Aorta (tissue), 5 donors: ENCODE data around the gene VARS2. TPM values are rescaled to one million over a fixed set of nuclear protein-coding genes. Genes with fewer than 3 reads are reported as not detected.
"Not testable (repeated sequence)": the region's sequence is repeated elsewhere in the genome, so short reads cannot be mapped to it uniquely, and the experiment has no call there.

Experiments used
- ATAC-seq: fragments of 200-7000 bp; cut with Tn5 transposase; one replicate; pipeline ENCODE4 v1.9.1; 2022; ENCODE audit warnings: moderate library complexity; ENCODE audit not compliant: low FRiP score
- DNase-seq, 2 donors: peaks; one replicate each; pipeline ENCODE4 v3.0.0-alpha.2; 2020
- H3K27ac ChIP-seq, 2 donors: one replicate each; pipeline ENCODE4 v1.5.1; 2013; ENCODE audit warnings: low read length in 2 of 2, mild to moderate bottlenecking in 2 of 2, moderate library complexity in 2 of 2, control low read depth in 1 of 2, inconsistent platforms in 1 of 2, low read depth in 1 of 2
- H3K27me3 ChIP-seq, 2 donors: one replicate each; pipeline ENCODE4 v1.6.1; 2013; ENCODE audit warnings: control low read depth in 1 of 2, low read length in 1 of 2, mild to moderate bottlenecking in 1 of 2, moderate library complexity in 1 of 2; ENCODE audit not compliant: insufficient read depth in 2 of 2, control insufficient read depth in 1 of 2
- H3K36me3 ChIP-seq, 2 donors: one replicate each; pipeline ENCODE4 v1.6.1; 2013; ENCODE audit warnings: control low read depth in 1 of 2, low read length in 1 of 2, mild to moderate bottlenecking in 1 of 2; ENCODE audit not compliant: insufficient read depth in 2 of 2, control insufficient read depth in 1 of 2
- H3K4me1 ChIP-seq, 2 donors: one replicate each; pipeline ENCODE4 v1.6.1; 2013; ENCODE audit warnings: low read length in 2 of 2, control low read depth in 1 of 2, mild to moderate bottlenecking in 1 of 2, moderate library complexity in 1 of 2; ENCODE audit not compliant: insufficient read depth in 2 of 2, control insufficient read depth in 1 of 2
- H3K4me3 ChIP-seq, 2 donors: one replicate each; pipeline ENCODE4 v1.5.1; 2013; ENCODE audit warnings: low read length in 2 of 2, control low read depth in 1 of 2, mild to moderate bottlenecking in 1 of 2
- H3K9me3 ChIP-seq: one replicate; pipeline ENCODE4 v1.6.1; 2013; ENCODE audit warnings: mild to moderate bottlenecking, low read length; ENCODE audit not compliant: control insufficient read depth
- WGBS, 2 donors: extraction: QIAGEN DNeasy Blood & Tissue Kit; methylation state at CpG; one replicate each; pipeline ENCODE4 v1.1.7; 2013; 5-methylcytosine and 5-hydroxymethylcytosine counted together
- intact Hi-C, 2 donors: fragments of 100-400 bp; cut with DNase I; formaldehyde crosslinking; loops; one replicate each; pipeline versions ENCODE4 v1.14.2 to v1.15.0; 2022
- polyA plus RNA-seq, 2 donors: library from polyadenylated mRNA; stranded (reverse); fragments of 200-250 nt; gene quantifications; one replicate each; pipeline ENCODE4 v1.2.3, GENCODE V29; 2013
- total RNA-seq, 2 donors: library from RNA; stranded (reverse); fragmentation: NEBNext Ultra II Directional; extraction: Animal tissue kit (Norgen Biotek cat#: 25700); gene quantifications; one replicate each; pipeline ENCODE4 v1.2.1, GENCODE V29; 2021
- donor health status: healthy with polysubstance abuse.
- donor health status: Bipolar disorder and iron deficiency.
- donor health status: DM: no; HTN: no; CAD: no.
- donor health status: DM: no; HTN: no; CAD: no.
- donor health status: DM: yes; HTN: yes; CAD: no.

Gene VARS2
- total and polyA plus RNA-seq, 4 donors, result 9.6 to 65.7 (median 17.5) TPM

- intact Hi-C loops, result no loop called here
- no peak for ATAC-seq
- Histone ChIP-seq H3K27ac (no peak overlapping the region), H3K4me3 (no peak overlapping the region), H3K4me1 (no peaks in the 10 kb centered on the region), H3K9me3 (no peaks in the 10 kb centered on the region), H3K36me3 (peaks cover 0 to 4% of the 10 kb centered on the region in 2 donors), H3K27me3 (no peaks in the 10 kb centered on the region)
- 93% methylated on average over 3 of the region's 3 CpGs for WGBS, 2 donors
- no peak for DNase-seq
Measured at GRCh38 chr6:30894935-30895334, 19.1 kb upstream of the VARS2 start.

- WGBS, 2 donors, result 88 to 90% methylated on average over 10 of the region's 10 CpGs
- H3K4me1 ChIP-seq, result no peaks in the 10 kb centered on the region
- intact Hi-C loops, result no loop called here
Measured at GRCh38 chr6:30895343-30895742, 18.7 kb upstream of the VARS2 start.

DNA sequence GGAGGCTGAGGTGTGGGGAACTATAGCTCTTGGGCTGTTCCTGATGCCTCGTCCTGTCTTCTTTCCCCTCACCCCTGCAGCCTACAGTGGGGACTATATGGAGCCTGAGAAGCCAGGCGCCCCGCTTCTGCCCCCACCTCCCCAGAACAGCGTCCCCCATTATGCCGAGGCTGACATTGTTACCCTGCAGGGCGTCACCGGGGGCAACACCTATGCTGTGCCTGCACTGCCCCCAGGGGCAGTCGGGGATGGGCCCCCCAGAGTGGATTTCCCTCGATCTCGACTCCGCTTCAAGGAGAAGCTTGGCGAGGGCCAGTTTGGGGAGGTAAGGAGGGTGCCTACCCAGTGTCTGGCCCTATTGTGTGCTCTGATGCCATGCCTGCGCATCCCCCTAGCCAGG lies 17.5 kb upstream of the VARS2 start:
- H3K4me3 ChIP-seq, result no peak overlapping the region
- H3K4me1 ChIP-seq, result no peaks in the 10 kb centered on the region
- H3K27ac ChIP-seq, result no peak overlapping the region
- intact Hi-C loops, result no loop called here
- no peaks in the 10 kb centered on the region for H3K27me3 ChIP-seq
- H3K9me3 ChIP-seq, result no peaks in the 10 kb centered on the region
- ATAC-seq (no peak), DNase-seq (no peak)
- H3K36me3 ChIP-seq, result peaks cover 0 to 4% of the 10 kb centered on the region in 2 donors
- 87 to 96% methylated on average over 13 of the region's 13 CpGs for WGBS, 2 donors

More at GRCh38 chr6:30895343-30895742, 18.7 kb upstream of the VARS2 start:
- no peak for ATAC-seq
- no peaks in the 10 kb centered on the region for H3K27me3 ChIP-seq
- H3K27ac ChIP-seq, result no peak overlapping the region
- no peaks in the 10 kb centered on the region for H3K9me3 ChIP-seq
- H3K4me3 ChIP-seq, result no peak overlapping the region
- peak in 1 of 2 donors; percentile 48 for DNase-seq
- peaks cover 0 to 4% of the 10 kb centered on the region in 2 donors for H3K36me3 ChIP-seq

DNA sequence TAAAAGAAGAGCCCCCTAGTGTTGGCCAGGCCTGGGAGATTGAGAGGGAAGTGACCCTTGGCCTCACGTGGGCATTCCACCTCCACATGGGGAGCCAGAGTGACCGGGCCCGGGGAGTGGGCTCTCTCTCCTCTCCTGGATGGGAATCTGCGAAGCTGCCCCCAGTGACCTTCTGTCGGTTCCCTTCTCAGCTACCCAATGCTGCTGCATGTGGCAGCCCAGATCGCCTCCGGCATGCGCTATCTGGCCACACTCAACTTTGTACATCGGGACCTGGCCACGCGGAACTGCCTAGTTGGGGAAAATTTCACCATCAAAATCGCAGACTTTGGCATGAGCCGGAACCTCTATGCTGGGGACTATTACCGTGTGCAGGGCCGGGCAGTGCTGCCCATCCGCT lies 16.2 kb upstream of the VARS2 start:
- no peaks in the 10 kb centered on the region for H3K27me3 ChIP-seq
- no peak for ATAC-seq
- intact Hi-C loops, result no loop called here
- H3K27ac ChIP-seq, result no peak overlapping the region
- H3K4me3 ChIP-seq, result no peak overlapping the region
- 88 to 89% methylated on average over 16 of the region's 16 CpGs for WGBS, 2 donors
- H3K36me3 ChIP-seq, result peaks cover 0 to 4% of the 10 kb centered on the region in 2 donors
- H3K9me3 ChIP-seq, result no peaks in the 10 kb centered on the region
- H3K4me1 ChIP-seq, result no peaks in the 10 kb centered on the region
- DNase-seq, result no peak

DNA sequence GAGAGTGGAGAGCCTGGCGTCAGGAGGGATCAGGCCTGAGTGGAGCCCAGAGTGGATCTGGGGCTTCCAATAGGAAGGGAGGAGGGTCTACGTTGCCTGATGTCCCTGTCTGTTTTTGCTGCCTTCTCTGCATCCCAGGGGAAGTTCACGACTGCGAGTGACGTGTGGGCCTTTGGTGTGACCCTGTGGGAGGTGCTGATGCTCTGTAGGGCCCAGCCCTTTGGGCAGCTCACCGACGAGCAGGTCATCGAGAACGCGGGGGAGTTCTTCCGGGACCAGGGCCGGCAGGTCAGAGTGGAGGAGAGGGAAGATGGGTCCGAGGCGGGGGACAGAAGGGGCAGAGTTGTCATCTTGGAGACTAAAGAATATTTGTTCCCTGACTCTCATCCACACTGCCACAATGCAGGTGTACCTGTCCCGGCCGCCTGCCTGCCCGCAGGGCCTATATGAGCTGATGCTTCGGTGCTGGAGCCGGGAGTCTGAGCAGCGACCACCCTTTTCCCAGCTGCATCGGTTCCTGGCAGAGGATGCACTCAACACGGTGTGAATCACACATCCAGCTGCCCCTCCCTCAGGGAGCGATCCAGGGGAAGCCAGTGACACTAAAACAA lies 15.2 kb upstream of the VARS2 start:
- 82 to 83% methylated on average over 23 of the region's 23 CpGs for WGBS, 2 donors
- Histone ChIP-seq H3K4me1 (no peaks in the 10 kb centered on the region), H3K27me3 (no peaks in the 10 kb centered on the region), H3K4me3 (no peak overlapping the region), H3K36me3 (peaks cover 0 to 4% of the 10 kb centered on the region in 2 donors), H3K9me3 (no peaks in the 10 kb centered on the region), H3K27ac (no peak overlapping the region)
- no peak for ATAC-seq
- intact Hi-C loops, result no loop called here
- DNase-seq, result no peak

DNA sequence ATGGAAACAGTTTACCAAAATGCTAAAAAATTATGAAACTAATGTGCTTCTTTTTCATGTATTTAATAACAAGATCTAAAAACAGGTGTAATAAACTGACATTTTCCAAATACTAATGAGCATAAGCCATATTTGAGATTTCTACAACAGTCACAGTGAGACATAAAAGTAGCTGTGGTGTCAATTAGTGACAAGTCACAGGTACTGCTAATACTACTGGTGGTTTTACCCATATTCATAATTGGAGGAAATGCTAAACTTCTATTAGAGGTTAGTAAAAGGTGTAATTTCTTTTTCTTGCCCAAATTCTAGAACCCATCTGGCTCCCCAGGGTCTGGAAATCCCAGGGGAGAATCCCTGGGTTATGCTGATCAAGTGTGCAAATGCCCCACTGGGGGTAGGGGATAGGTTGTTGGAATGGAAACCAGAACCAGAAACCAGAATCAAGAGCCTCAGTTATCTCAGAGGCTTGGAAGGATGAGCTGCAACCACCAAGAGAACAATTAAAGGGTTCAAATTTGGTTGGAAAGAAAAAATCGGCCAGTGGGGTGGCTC lies 13.1 kb upstream of the VARS2 start:
- Histone ChIP-seq H3K4me1 (no peaks in the 10 kb centered on the region), H3K27me3 (no peaks in the 10 kb centered on the region), H3K27ac (no peak overlapping the region), H3K4me3 (no peak overlapping the region), H3K36me3 (no peaks in the 10 kb centered on the region), H3K9me3 (no peaks in the 10 kb centered on the region)
- ATAC-seq (no peak), DNase-seq (no peak)
- WGBS, 2 donors, result 63 to 86% methylated on average over 1 of the region's 1 CpG
- intact Hi-C loops, result no loop called here

- ATAC-seq (no peak), DNase-seq (peak in 1 of 2 donors; percentile 6)
- no peaks in the 10 kb centered on the region for H3K9me3 ChIP-seq
- no peaks in the 10 kb centered on the region for H3K36me3 ChIP-seq
- H3K27ac ChIP-seq, result no peak overlapping the region
- intact Hi-C loops, result no loop called here
- H3K4me1 ChIP-seq, result no peaks in the 10 kb centered on the region
- H3K4me3 ChIP-seq, result no peak overlapping the region
- H3K27me3 ChIP-seq, result no peaks in the 10 kb centered on the region
Measured at GRCh38 chr6:30901436-30901835, 12.6 kb upstream of the VARS2 start.

- 69 to 72% methylated on average over 9 of the region's 9 CpGs for WGBS, 2 donors
- DNase-seq, H3K9me3 ChIP-seq, ATAC-seq, intact Hi-C loops, H3K4me3 ChIP-seq, H3K27me3 ChIP-seq, H3K36me3 ChIP-seq, H3K27ac ChIP-seq, H3K4me1 ChIP-seq: not testable (repeated sequence)
Measured at GRCh38 chr6:30902196-30902595, 11.8 kb upstream of the VARS2 start.

DNA sequence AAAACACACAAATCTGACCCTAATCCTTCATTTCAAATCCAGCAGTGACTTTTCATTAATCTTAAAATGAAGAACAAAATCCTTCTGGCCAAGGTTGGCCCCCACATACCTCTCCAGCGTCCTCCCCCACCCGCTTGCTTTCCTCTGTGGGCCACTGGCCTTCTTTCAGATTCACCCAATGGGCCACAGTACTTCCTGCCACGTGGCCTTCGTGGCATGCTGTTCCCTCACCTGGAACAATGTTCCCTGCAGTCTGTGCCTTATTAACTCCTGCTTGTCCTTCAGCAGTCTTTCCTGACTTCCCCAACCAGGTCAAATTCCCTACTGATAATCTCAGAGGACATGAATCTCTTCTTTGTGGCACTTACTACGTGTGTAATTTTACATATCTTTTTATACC lies 11.3 kb upstream of the VARS2 start:
- intact Hi-C loops, result no loop called here
- Histone ChIP-seq H3K4me3 (no peak overlapping the region), H3K27me3 (no peaks in the 10 kb centered on the region), H3K4me1 (no peaks in the 10 kb centered on the region), H3K36me3 (no peaks in the 10 kb centered on the region), H3K27ac (no peak overlapping the region), H3K9me3 (no peaks in the 10 kb centered on the region)
- no peak for ATAC-seq
- DNase-seq, result no peak
- 45 to 49% methylated on average over 5 of the region's 5 CpGs for WGBS, 2 donors
